ENCODE data around the gene SRSF7.

DNA sequence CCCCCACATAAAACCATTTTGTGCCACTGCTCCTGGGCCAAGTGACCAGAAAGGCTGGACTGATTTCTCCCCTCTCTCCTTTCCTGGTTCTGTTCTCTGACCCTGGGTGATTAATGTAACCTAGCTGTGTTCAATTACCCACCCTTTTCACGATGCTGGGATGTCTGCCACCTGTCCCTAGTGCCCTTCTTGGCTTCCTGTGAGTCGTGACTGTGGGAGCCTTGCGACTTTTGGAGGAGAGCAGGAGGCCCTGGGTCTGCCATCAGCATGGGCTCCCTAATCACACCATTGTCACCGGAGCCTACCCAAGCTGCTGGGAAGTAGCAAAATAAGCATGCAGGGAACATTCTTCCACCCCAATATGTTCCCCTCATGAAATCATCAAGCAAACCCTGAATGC lies 38.3 kb downstream of the SRSF7 start:
- TF ChIP-seq, protein P1, sequence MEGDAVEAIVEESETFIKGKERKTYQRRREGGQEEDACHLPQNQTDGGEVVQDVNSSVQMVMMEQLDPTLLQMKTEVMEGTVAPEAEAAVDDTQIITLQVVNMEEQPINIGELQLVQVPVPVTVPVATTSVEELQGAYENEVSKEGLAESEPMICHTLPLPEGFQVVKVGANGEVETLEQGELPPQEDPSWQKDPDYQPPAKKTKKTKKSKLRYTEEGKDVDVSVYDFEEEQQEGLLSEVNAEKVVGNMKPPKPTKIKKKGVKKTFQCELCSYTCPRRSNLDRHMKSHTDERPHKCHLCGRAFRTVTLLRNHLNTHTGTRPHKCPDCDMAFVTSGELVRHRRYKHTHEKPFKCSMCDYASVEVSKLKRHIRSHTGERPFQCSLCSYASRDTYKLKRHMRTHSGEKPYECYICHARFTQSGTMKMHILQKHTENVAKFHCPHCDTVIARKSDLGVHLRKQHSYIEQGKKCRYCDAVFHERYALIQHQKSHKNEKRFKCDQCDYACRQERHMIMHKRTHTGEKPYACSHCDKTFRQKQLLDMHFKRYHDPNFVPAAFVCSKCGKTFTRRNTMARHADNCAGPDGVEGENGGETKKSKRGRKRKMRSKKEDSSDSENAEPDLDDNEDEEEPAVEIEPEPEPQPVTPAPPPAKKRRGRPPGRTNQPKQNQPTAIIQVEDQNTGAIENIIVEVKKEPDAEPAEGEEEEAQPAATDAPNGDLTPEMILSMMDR (IDR thresholded peaks at IDR 0.05; ENCODE audit: low read depth, low read length, poor library complexity, severe bottlenecking) = no peak
- TF ChIP-seq EZH2phosphoT487 (IDR thresholded peaks at IDR 0.05; ENCODE audit: borderline replicate concordance, low read length) = no peak

Data from DOHH2 (cell line).